HG02970 (cell line): ENCODE data around the gene FGD4.

Experiments used
- ATAC-seq: cut with Tn5 transposase; IDR thresholded peaks from one replicate; pipeline ENCODE4 v1.9.1; 2021; ENCODE audit warnings: mild to moderate bottlenecking, moderate library complexity, moderate number of reproducible peaks; ENCODE audit not compliant: unreplicated experiment, low FRiP score

The FGD4 gene

GRCh38 chr12:32659908-32660440 is 260.6 kb downstream of the FGD4 start:
- ATAC-seq = no peak

DNA sequence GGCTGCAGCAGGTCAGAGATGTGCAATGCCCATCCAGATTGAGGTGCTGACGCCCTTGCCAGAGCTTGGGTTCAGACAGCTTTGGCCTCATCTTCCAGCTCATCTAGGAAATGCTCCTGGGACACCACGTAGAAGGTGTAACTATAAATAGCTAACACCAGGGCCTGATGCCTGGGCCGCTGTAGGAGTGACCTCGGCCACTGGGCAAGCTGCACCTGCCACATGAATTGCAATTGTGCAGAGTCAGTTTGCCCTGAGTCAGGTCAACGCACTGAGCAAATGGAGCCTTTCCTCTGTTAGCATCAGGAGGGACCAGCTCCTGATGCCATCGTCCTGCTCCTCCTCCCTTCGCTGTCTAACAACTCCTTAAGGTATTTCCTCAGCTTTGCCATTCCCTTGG is 262.3 kb downstream of the FGD4 start:
- ATAC-seq = no peak

GRCh38 chr12:32662665-32663064 is 263.3 kb downstream of the FGD4 start:
- ATAC-seq = no peak

GRCh38 chr12:32666018-32666417 is 266.7 kb downstream of the FGD4 start:
- no peak for ATAC-seq

DNA sequence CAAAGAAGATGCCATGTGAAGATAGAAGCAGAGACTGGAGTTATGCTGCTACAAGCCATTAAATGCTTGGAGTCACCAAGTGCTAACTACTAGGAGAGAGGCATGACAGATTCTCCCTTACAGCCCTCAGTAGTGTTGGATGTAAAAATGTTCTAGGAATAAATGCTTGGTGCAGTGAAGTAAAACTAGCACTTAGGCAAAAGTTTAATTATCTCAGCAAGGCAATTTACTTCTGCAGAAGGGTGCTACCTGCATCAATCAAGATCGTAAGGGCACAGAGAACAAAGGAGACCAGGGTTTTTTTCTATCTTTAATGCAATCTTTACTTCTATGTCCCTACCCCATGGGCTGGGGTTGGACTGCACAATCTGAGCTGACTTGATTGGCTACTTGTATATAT is 270.2 kb downstream of the FGD4 start:
- no peak for ATAC-seq

GRCh38 chr12:32671930-32672780 is 272.8 kb downstream of the FGD4 start:
- ATAC-seq = no peak

DNA sequence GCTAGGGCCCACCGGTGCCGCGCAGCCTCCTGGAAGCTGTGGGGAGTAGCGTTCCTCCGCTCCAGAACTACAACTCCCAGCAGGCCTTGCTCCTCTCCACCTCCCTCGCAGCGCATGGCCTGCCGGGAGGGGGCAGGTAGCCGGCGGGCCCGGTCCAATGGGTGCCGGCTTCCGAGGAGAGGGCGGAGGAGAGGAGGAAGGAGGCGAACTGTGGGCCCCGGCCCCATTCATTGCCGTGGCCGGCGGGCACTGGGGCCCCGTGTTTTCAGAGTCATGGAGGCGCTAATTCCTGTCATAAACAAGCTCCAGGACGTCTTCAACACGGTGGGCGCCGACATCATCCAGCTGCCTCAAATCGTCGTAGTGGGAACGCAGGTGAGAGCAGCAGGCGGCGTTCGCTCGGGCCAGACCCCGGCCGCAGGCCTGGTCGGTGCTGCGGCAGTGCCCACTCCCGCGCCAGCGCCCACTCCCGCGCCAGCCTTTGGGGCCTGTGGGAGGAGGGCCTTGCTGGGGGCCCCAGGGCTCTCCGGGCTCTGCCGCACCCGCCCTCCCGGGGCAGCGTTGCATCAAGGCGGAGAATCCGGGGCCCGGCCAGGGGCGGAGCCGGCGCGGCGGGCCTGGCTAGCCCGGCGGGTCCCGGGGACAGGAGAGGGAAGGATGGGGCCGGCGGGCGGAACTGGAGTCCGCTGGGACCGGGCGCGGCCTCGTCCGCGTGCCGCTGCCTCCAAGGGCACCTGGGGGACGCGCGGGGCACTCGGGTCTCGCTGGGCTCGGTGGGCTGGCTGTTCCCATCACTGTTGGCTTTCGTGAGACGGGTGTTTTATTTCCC is 279.9 kb downstream of the FGD4 start, which contains the start of gene DNM1L:
DNM1L (plus strand) TSS at position 211 of the 829 bp plus-strand sequence; CDS start at position 274, 63 bp downstream.
- ATAC-seq = peak; percentile 95

GRCh38 chr12:32679920-32680237 is 280.5 kb downstream of the FGD4 start:
- no peak for ATAC-seq

GRCh38 chr12:32680787-32681186 is 281.4 kb downstream of the FGD4 start:
- ATAC-seq = no peak

GRCh38 chr12:32681272-32681671 is 281.9 kb downstream of the FGD4 start:
- no peak for ATAC-seq

GRCh38 chr12:32686340-32686739 is 287.0 kb downstream of the FGD4 start:
- ATAC-seq = no peak

DNA sequence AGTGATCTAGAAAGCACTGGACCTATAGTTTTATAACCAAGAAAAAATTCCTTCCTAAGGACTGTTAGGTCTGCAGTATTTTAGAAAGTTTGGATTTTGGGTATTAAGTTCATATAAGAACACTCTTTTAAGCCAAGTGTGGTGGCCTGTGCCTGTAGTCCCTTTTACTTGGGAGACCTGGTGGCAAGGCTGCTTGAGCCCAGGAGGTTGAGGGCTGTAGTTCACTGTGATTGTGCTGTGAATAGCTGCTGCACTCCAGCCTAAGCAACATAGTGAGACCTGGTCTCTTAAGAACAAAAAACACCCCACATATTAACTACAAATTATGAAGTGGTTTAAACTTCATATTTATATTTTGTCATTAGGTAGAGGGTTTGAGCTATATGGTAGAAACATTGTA is 289.4 kb downstream of the FGD4 start:
- ATAC-seq = no peak

DNA sequence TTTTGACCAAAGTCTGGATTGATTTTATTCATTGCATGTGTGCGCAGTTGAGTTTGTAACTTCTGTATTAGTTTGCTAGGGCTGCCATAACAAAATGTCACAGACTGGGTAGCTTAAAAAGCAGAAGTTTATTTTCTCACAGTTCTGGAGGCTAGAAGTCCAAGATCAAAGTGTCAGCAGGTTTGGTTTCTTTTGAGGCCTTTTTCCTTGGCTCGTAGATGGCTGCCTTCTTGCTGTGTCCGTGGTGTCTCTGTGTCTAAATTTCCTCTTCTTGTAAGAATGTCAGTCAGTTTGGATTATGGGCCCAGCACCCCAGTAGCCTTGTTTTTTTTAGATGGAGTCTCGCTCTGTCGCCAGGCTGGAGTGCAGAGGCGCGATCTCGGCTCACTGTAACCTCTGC is 291.6 kb downstream of the FGD4 start:
- no peak for ATAC-seq

- ATAC-seq = no peak
Observed at GRCh38 chr12:32692358-32692757, 293.0 kb downstream of the FGD4 start.

GRCh38 chr12:32693036-32693435 is 293.7 kb downstream of the FGD4 start:
- ATAC-seq = no peak
